SK-N-SH (cell line): Measurements from ENCODE around the gene EBF4. TPM values are rescaled to one million over a fixed set of nuclear protein-coding genes. Genes with fewer than 3 reads are reported as not detected.

Experiments used
- CTCF ChIA-PET: fragments of 300-600, 350-600 bp; formaldehyde crosslinking; extraction: SDS; loops from one replicate; lab custom pipeline; 2021; lab: Yijun Ruan, JAX
- POLR2A ChIA-PET: fragments of 350-600 bp; sonication (Branson Sonifier 250); formaldehyde crosslinking; extraction: SDS; loops from one replicate; lab custom pipeline; 2020; ENCODE audit warnings: antibody characterized with exemption, inconsistent platforms; lab: Yijun Ruan, JAX
- DNase-seq: peaks from one replicate; pipeline ENCODE4 v3.0.0; 2012
- H2AFZ ChIP-seq: fragments of 200-600 bp; sonication (generic); 2 replicates; pipeline ENCODE4 v1.8.1; 2016; ENCODE audit warnings: antibody characterized with exemption, mild to moderate bottlenecking, low read depth
- H3F3A ChIP-seq: fragments of 200-600 bp; sonication (generic); replicated peaks from 2 replicates; pipeline ENCODE3; 2016; ENCODE audit warnings: antibody characterized with exemption, mild to moderate bottlenecking; ENCODE audit not compliant: insufficient read depth
- H3K27ac ChIP-seq, 2 experiments: fragments of 200-500 bp in 1 of 2; fragments of 200-600 bp in 1 of 2; sonication (Bioruptor generic) in 1 of 2; sonication (generic), shearing (Covaris generic) in 1 of 2; 2 replicates each; pipeline versions ENCODE4 v1.5.1 to v1.6.1; 2014 to 2016; ENCODE audit warnings: low read depth in 2 of 2, inconsistent platforms in 1 of 2, low read length in 1 of 2, mild to moderate bottlenecking in 1 of 2, mixed read lengths in 1 of 2
- H3K27me3 ChIP-seq: fragments of 200-600 bp; sonication (generic), shearing (Covaris generic); 2 replicates; pipeline ENCODE4 v1.6.1; 2016; ENCODE audit warnings: mixed run types; ENCODE audit not compliant: insufficient read depth
- H3K36me3 ChIP-seq, 2 experiments: fragments of 200-500 bp in 1 of 2; fragments of 200-600 bp in 1 of 2; sonication (Bioruptor generic) in 1 of 2; sonication (generic) in 1 of 2; replicated peaks in 1 of 2; 2 replicates each; pipeline versions ENCODE3 to v1.5.1; 2014 to 2016; ENCODE audit warnings: low read length in 1 of 2, mild to moderate bottlenecking in 1 of 2; ENCODE audit not compliant: insufficient read depth in 2 of 2, control insufficient read depth in 1 of 2
- H3K4me1 ChIP-seq, 2 experiments: fragments of 200-500 bp in 1 of 2; fragments of 200-600 bp in 1 of 2; sonication (Bioruptor generic) in 1 of 2; sonication (generic), shearing (Covaris generic) in 1 of 2; 2 replicates each; pipeline versions ENCODE4 v1.5.1 to v1.6.1; 2014 to 2016; ENCODE audit warnings: low read depth in 1 of 2, low read length in 1 of 2, mixed run types in 1 of 2; ENCODE audit not compliant: insufficient read depth in 2 of 2, control insufficient read depth in 1 of 2
- H3K4me2 ChIP-seq: fragments of 200-600 bp; sonication (generic), shearing (Covaris generic); 2 replicates; pipeline ENCODE4 v1.6.1; 2017; ENCODE audit warnings: mixed run types
- H3K4me3 ChIP-seq, 2 experiments: fragments of 200-500 bp in 1 of 2; fragments of 200-600 bp in 1 of 2; sonication (Bioruptor generic) in 1 of 2; sonication (generic), shearing (Covaris generic) in 1 of 2; 2 replicates each; pipeline versions ENCODE4 v1.5.1 to v1.8.1; 2014 to 2016; ENCODE audit warnings: low read depth in 2 of 2, inconsistent platforms in 1 of 2, low read length in 1 of 2, mild to moderate bottlenecking in 1 of 2, mixed read lengths in 1 of 2, moderate library complexity in 1 of 2
- H3K79me2 ChIP-seq: fragments of 200-600 bp; sonication (generic); 2 replicates; pipeline ENCODE4 v1.8.1; 2017; ENCODE audit warnings: mild to moderate bottlenecking; ENCODE audit not compliant: insufficient read depth
- H3K9ac ChIP-seq: fragments of 200-600 bp; sonication (generic); 2 replicates; pipeline ENCODE4 v1.6.1; 2017; ENCODE audit warnings: mixed run types
- H3K9me2 ChIP-seq: fragments of 200-600 bp; sonication (generic); 2 replicates; pipeline ENCODE4 v1.6.1; 2017; ENCODE audit warnings: mixed run types
- H3K9me3 ChIP-seq: fragments of 200-600 bp; sonication (generic); 2 replicates; pipeline ENCODE4 v1.6.1; 2017; ENCODE audit warnings: mixed run types, mild to moderate bottlenecking, moderate library complexity
- H4K20me1 ChIP-seq: fragments of 200-600 bp; sonication (generic); 2 replicates; pipeline ENCODE4 v1.6.1; 2017; ENCODE audit warnings: mild to moderate bottlenecking, mixed run types; ENCODE audit not compliant: insufficient read depth
- EP300 ChIP-seq, 2 experiments: IDR thresholded peaks; 2 replicates each; pipeline versions ENCODE4 v1.4.0 to v1.6.1; 2012; ENCODE audit warnings: borderline replicate concordance in 1 of 2, low read depth in 1 of 2, low read length in 1 of 2
- FOSL2 ChIP-seq: IDR thresholded peaks from 2 replicates; pipeline ENCODE4 v1.4.0; 2012; ENCODE audit warnings: low read depth, mild to moderate bottlenecking, moderate library complexity, borderline replicate concordance
- JUND ChIP-seq: IDR thresholded peaks from 2 replicates; pipeline ENCODE4 v1.4.0; 2012
- NFIC ChIP-seq: IDR thresholded peaks from 2 replicates; pipeline ENCODE4 v1.4.0; 2012; ENCODE audit warnings: borderline replicate concordance
- NRF1 ChIP-seq: IDR thresholded peaks from 2 replicates; pipeline ENCODE4 v1.6.1; 2012; ENCODE audit warnings: low read depth, mild to moderate bottlenecking, low read length
- PBX3 ChIP-seq: IDR thresholded peaks from 2 replicates; pipeline ENCODE4; 2012
- POLR2AphosphoS5 ChIP-seq: IDR thresholded peaks from 2 replicates; pipeline ENCODE4 v1.6.1; 2012; ENCODE audit warnings: low read depth, low read length
- RAD21 ChIP-seq: IDR thresholded peaks from 2 replicates; pipeline ENCODE4 v1.6.1; 2012; ENCODE audit warnings: mild to moderate bottlenecking, low read length
- RCOR1 ChIP-seq: fragments of 150-350 bp; IDR thresholded peaks from 2 replicates; pipeline ENCODE4 v1.6.1; 2017; ENCODE audit warnings: antibody characterized with exemption, low read length
- RXRA ChIP-seq: IDR thresholded peaks from 2 replicates; pipeline ENCODE4 v1.4.0; 2012; ENCODE audit warnings: low read depth, mild to moderate bottlenecking, borderline replicate concordance
- SIN3A ChIP-seq: IDR thresholded peaks from 2 replicates; pipeline ENCODE4 v1.6.1; 2012; ENCODE audit warnings: low read depth, mild to moderate bottlenecking, low read length, moderate library complexity, borderline replicate concordance
- SMC3 ChIP-seq: IDR thresholded peaks from 2 replicates; pipeline ENCODE4 v1.6.1; 2012; ENCODE audit warnings: low read depth, low read length, improper control_type of control experiment
- TAF1 ChIP-seq: IDR thresholded peaks from 2 replicates; pipeline ENCODE4 v1.6.1; 2012; ENCODE audit warnings: low read depth, mild to moderate bottlenecking, low read length, moderate library complexity, borderline replicate concordance
- USF2 ChIP-seq: fragments of 150-350 bp; IDR thresholded peaks from 2 replicates; pipeline ENCODE4 v1.6.1; 2017; ENCODE audit warnings: antibody characterized with exemption, low read length, low read depth, borderline replicate concordance
- ZBTB33 ChIP-seq: IDR thresholded peaks from 2 replicates; pipeline ENCODE4 v1.4.0; 2012; ENCODE audit warnings: low read depth, borderline replicate concordance
- WGBS: methylation state at CpG from one replicate; pipeline ENCODE4 v1.1.6; 2017; ENCODE audit warnings: low lambda C conversion rate; 5-methylcytosine and 5-hydroxymethylcytosine counted together
- polyA plus RNA-seq, 3 experiments: library from polyadenylated mRNA; depleted of rRNA; stranded (reverse); fragments of >200 nt; gene quantifications; 2 replicates each; pipeline ENCODE4 v1.2.3, GENCODE V29; 2012

The EBF4 gene
- polyA plus RNA-seq, 1 of the 3 experiments (the other 2 are of a cell fraction) = 20.6 TPM

- H3K36me3 ChIP-seq = peaks cover 55 to 78% of the 10 kb centered on the region in 2 experiments
- no peak overlapping the region for H3K4me3 ChIP-seq
- no peak overlapping the region for H2AFZ ChIP-seq
- DNase-seq = no peak
- peaks cover 6 to 16% of the 10 kb centered on the region in 2 experiments; a peak in 2 of 4 replicates for H3K4me1 ChIP-seq
- POLR2A ChIA-PET = no interaction called here
- WGBS = 89% methylated on average over 13 of the region's 13 CpGs
- CTCF ChIA-PET = no interaction called here
- H3K9me2 ChIP-seq = no peaks in the 10 kb centered on the region
- peaks cover 44% of the 10 kb centered on the region for H3K79me2 ChIP-seq
- peak; percentile 18; the same call in 1 of the 2 replicates for TF ChIP-seq SIN3A
- peak; percentile 56; the same call in 1 of the 2 replicates for TF ChIP-seq POLR2AphosphoS5
- TF ChIP-seq FOSL2 = no peak
- no peak for TF ChIP-seq USF2
- TF ChIP-seq PBX3 = 0 out of 2 replicates have a peak, but pooled peaks have one; percentile 13
- TF ChIP-seq JUND = 0 out of 2 replicates have a peak, but pooled peaks have one; percentile 4
- peaks cover 37% of the 10 kb centered on the region for H4K20me1 ChIP-seq
- no peaks in the 10 kb centered on the region for H3K9me3 ChIP-seq
- H3K4me2 ChIP-seq = no peak overlapping the region
- peaks cover 44% of the 10 kb centered on the region for H3F3A ChIP-seq
- H3K9ac ChIP-seq = no peak overlapping the region
- no peaks in the 10 kb centered on the region for H3K27me3 ChIP-seq
- no peak overlapping the region for H3K27ac ChIP-seq
Measured at GRCh38 chr20:2658414-2659354, 33.9 kb upstream of the EBF4 start.

GRCh38 chr20:2659547-2659946 is 33.0 kb upstream of the EBF4 start:
- Histone ChIP-seq H3K4me3 (no peak overlapping the region), H2AFZ (no peak overlapping the region), H3K9me3 (no peaks in the 10 kb centered on the region), H3K9me2 (no peaks in the 10 kb centered on the region), H3K4me1 (peaks cover 0 to 10% of the 10 kb centered on the region in 2 experiments; a peak in 2 of 4 replicates), H3K9ac (no peak overlapping the region), H3K27ac (no peak overlapping the region), H4K20me1 (peaks cover 29% of the 10 kb centered on the region), H3K27me3 (no peaks in the 10 kb centered on the region), H3K4me2 (no peak overlapping the region), H3F3A (peaks cover 45% of the 10 kb centered on the region), H3K79me2 (peaks cover 38% of the 10 kb centered on the region), H3K36me3 (peaks cover 48 to 72% of the 10 kb centered on the region in 2 experiments)
- WGBS = 96% methylated on average over 10 of the region's 10 CpGs
- no peak for TF ChIP-seq NFIC
- no peak for TF ChIP-seq EP300 (IDR thresholded peaks at IDR 0.05; ENCODE audit: borderline replicate concordance in 1 of 2, low read depth in 1 of 2, low read length in 1 of 2)
- no peak for TF ChIP-seq RXRA
- no peak for TF ChIP-seq ZBTB33
- TF ChIP-seq TAF1 = no peak
- no peak for TF ChIP-seq NRF1
- TF ChIP-seq SMC3 = no peak
- TF ChIP-seq USF2 = no peak
- TF ChIP-seq RCOR1 = no peak
- no peak for TF ChIP-seq RAD21
- no peak for DNase-seq
- POLR2A ChIA-PET = no interaction called here
- CTCF ChIA-PET = interaction anchor here (1.0 kb wide), 1 partner anchor 28 kb away, joined by 3 read pairs; no protein-coding TSS in a partner anchor
